Islet of Langerhans (tissue), 1 donor: Measurements from ENCODE around the gene HOMER2.
"Not testable (repeated sequence)": the region's sequence is repeated elsewhere in the genome, so short reads cannot be mapped to it uniquely, and the experiment has no call there.

Source experiments
- FAIRE-seq: peaks from one replicate; lab custom pipeline; 2011; peaks lifted over from hg19 to GRCh38; lab: Jason Lieb, UNC

HOMER2 gene

GRCh38 chr15:82952158-82953081 is at the start of gene HOMER2:
HOMER2 (minus strand) TSS chr15:82952720; CDS start chr15:82952535, 185 bp downstream.
- FAIRE-seq, result no peak

DNA sequence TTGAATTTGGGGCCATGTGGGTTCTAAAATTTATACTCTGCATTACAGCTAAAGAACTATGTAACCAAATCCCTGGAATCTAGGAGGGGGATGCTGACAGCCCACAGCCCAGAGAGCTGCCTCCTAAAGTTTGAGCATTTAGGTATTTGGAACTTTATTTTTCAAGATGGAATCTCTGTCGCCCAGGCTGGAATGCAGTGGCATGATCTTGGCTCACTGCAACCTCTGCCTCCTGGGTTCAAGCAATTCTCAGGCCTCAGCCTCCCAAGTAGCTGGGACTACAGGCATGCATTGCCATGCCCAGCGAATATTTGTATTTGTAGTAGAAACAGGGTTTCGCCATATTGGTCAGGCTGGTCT is 48.1 kb upstream of the HOMER2 start:
- not testable (repeated sequence) for FAIRE-seq

GRCh38 chr15:82999905-83000671 is 47.6 kb upstream of the HOMER2 start:
- FAIRE-seq, result peak; percentile 78

GRCh38 chr15:82999426-82999825 is 46.9 kb upstream of the HOMER2 start:
- no peak for FAIRE-seq

- no peak for FAIRE-seq
These were observed 43.4 kb upstream of the HOMER2 start for GRCh38 chr15:82995938-82996337.

DNA sequence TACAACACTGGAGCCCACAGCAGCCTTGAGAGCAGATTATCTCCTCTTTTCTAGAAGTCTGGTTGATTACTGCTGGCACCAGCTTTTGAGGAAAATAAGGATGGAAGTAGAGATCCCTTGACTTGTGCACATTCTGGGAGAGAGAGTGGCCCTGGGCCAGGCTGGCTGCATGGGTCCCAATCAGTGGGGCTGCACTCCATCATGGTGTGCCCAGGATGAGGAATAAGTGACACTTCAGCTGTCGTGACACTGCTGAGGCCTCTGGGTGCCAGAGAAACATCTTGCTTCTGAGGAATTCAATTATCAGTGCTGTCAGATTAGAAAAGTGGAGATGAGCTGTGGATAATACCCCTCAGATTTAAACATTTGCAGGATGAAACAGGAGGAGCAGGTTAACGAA is 42.6 kb upstream of the HOMER2 start:
- FAIRE-seq, result no peak

GRCh38 chr15:82993144-82993543 is 40.6 kb upstream of the HOMER2 start:
- FAIRE-seq, result no peak

DNA sequence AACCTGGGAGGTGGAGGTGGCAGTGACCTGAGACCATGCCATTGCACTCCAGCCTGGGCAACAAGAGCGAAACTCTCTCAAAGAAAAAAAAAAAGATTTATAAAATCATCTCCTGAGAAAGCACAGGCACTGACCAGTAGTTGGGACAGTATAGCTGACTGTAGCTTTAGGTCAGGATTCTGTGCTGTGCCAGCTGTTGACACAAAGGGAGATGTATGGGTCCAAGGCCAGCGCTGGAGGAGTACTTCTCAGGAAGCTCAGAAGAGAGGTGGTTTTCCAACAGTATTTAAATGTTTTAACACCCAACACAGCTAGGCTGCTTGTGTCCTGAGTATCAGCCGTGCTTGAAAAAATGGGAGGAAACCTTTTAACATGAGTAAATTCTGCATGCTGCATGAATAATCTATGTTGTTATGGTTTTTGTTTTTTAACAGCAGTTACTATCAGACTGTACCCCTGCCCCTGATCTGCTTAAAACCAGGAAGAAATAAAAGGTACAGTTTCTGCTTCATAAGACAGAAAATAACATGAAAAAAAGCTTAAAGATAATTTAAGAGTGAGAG is 40.0 kb upstream of the HOMER2 start:
- FAIRE-seq, result no peak

DNA sequence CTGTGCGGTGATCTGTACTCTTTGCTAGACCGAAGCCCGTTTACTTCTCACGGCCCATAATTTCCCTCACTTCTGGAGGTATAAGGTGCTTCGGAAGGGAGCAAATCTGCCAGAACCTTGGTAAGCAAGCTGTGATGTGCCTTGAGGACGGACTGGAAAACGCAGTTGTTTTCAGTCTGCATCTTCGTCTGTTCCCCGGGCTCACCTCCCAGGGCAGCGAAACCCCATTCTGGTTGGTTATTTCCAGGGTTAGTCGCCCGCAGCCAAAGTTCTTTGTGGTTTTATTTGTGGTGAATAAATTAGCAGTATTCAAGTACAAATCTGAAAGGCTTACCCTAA is 33.9 kb upstream of the HOMER2 start:
- no peak for FAIRE-seq

DNA sequence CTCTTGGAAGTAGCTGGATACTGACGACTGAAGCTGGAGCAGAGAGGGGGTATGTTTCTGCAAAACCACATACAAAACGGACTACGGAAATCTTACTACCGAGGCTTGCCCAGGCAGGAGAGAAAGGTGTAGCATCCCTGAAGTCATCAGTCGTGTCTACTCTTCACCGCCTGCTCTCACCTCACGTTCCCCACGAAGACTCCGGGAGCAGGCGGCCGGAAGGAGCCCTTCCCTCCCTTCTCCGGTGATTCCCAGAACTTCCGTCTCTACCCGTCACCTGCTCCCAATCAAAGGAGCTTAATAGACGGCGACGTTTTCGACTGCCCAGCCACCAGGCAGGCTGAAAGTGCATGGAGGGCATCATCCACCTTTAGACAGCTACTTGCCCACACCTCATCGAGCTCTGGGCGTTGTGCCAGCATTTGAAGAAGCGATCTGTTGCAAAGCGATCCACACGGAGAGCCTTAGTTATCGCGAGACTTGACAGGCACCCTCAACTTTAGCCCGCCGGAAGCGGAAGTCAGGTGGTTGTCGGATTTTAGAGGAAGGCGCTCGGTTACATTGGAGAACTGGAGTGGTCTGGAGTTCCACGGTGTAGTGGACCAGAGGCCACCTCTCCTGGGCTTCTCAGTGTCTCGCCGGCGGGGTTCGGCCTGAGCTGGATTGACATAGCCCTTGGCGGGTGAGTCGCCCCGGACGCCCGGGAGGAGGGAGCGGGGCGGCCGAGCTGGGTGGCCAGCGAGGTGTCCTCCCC is 33.3 kb upstream of the HOMER2 start, which contains the start of gene RAMAC:
RAMAC (plus strand) TSS at position 523 of the 754 bp plus-strand sequence. CDS start 2,809 bp downstream, outside the sequence.
- peak; percentile 96 for FAIRE-seq

DNA sequence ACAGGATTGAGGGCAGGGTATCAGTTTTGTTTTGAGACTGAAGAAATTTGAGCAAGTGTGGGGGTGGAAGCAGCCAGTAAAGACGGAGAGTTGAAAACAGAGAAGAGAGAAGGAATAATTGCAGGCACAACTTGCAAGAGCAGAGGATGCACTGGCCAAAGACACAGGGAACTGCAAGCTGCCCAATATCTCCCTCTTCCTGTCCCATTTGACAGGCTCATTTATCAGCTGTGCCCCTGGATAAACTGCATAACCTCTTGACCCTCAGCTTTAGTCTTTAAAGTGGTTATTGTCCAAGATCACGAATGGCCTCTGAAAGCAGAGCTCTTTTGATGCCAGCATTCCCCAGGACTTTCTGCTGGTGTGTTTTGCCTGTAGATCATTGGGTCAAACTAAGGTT is 28.5 kb upstream of the HOMER2 start:
- FAIRE-seq, result no peak

- no peak for FAIRE-seq
These were observed 27.2 kb upstream of the HOMER2 start for GRCh38 chr15:82979726-82980125.

- FAIRE-seq, result no peak
These were observed 25.9 kb upstream of the HOMER2 start for GRCh38 chr15:82978438-82978837.

DNA sequence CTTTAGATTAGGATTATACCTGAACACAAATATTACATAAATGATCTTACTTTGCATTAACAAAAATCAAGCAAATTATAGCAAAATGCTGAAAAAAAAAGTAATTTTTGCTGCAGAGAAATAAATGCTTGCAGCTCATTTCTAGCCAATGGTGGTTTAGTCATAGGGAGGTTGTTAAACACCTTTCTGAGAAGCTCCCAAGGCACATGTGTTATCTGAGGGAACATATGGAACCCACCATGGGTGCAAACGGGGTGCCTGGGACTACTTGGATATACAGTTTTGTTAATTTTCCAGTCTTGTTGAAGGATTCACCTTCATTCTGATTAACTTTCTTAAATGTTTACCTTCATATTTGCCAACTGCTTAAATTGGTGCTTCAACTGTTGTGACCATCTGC is 24.6 kb upstream of the HOMER2 start:
- no peak for FAIRE-seq

- FAIRE-seq, result no peak
These were observed 20.5 kb upstream of the HOMER2 start for GRCh38 chr15:82972990-82973389.

DNA sequence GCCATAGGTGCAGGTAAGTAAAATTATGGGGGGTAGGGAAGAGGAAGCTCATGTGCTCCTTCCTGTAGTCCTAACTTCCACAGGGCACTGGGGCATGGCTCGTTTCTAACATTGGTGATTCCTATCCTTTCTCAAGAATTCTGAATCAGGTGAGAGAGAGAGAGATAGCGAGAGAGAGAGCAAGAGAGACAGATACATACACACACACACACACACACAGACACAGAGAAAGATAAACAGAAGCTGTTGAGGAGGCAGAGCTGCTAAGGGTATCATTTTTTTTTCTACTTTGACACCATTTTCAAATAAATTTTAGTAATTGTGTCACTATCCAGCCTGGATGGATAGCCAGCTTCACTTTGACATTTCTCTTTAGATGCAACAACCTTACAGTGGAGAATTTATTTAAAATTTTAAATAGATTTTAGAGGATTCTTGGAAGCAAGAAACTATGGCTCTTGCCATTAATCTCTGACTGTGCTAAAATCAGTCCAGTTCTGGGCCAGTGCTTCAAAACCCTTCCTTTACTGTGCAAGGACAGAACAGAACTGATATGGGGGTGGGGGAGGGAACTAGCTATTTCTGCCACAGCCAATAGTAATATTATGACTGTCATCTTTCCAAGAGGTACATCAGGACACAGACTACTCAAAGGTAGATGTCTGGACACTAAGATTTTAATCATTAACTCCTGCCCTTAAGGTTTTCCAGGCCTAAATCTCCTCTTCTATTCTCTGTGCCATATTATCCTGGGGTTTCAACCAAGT is 18.9 kb upstream of the HOMER2 start:
- no peak for FAIRE-seq

DNA sequence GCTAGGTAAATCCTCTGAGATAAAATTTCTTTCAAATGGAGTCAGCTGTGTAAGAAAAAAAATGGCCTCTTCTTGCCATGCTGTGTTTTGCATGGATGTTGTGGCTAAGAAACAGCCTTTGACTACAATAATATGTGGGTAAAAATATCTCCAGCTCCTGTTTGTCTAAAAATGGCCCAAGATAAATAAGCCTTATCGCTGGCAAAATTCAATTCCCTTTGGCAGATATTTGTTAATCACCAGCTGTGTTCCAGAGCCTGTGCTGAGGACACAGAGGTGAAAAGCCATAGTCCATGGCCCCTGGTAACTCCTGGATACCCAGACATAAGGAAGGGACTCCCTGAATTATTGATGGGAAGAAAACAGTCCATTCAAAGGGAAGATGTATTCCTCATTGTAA is 18.2 kb upstream of the HOMER2 start:
- FAIRE-seq, result no peak

GRCh38 chr15:82970078-82970686 is 17.7 kb upstream of the HOMER2 start:
- FAIRE-seq, result no peak

DNA sequence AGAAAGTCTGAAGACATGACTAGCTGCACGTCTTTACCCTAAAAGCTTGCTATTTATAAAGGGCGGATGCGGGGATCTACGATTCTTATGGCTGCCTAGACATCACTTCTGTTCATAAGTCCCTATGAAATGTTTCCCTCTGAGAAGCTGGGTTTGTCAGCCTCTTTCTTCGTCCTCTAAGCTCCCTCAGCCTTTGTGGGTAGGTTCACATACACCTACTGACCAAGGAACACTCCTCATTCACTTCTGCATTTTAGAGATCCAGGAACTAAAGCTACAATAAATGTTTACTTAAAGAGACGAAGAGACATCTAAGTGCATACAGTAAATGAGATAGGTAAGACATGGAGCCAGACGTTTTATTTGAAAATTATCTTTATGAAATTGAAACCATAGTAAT is 16.8 kb upstream of the HOMER2 start:
- FAIRE-seq, result no peak

GRCh38 chr15:82968066-82968465 is 15.5 kb upstream of the HOMER2 start:
- no peak for FAIRE-seq

- no peak for FAIRE-seq
These were observed 14.2 kb upstream of the HOMER2 start for GRCh38 chr15:82966671-82967071.
